Right cardiac atrium (tissue), 5 donors: ENCODE data around the gene SKA2. TPM values are rescaled to one million over a fixed set of nuclear protein-coding genes. Genes with fewer than 3 reads are reported as not detected.

ENCODE experiments used
- ATAC-seq, 2 donors: fragments of 200-7000 bp; cut with Tn5 transposase; one replicate each; pipeline versions ENCODE4 v1.8.0 to v1.9.1; 2020; ENCODE audit warnings: moderate library complexity in 2 of 2, mild to moderate bottlenecking in 1 of 2
- DNase-seq, 3 donors: peaks; one replicate each; pipeline ENCODE4 v3.0.0-alpha.2; 2020
- H3K27ac ChIP-seq: one replicate; pipeline ENCODE4 v1.5.1; 2013; ENCODE audit warnings: mild to moderate bottlenecking, low read length, control low read depth, moderate library complexity
- H3K27me3 ChIP-seq: one replicate; pipeline ENCODE4 v1.6.1; 2013; ENCODE audit not compliant: control insufficient read depth, insufficient read depth
- H3K4me1 ChIP-seq: one replicate; pipeline ENCODE4 v1.6.1; 2013; ENCODE audit warnings: low read length; ENCODE audit not compliant: control insufficient read depth, insufficient read depth
- H3K4me3 ChIP-seq: one replicate; pipeline ENCODE4 v1.5.1; 2013; ENCODE audit warnings: low read length, control low read depth
- H3K9me3 ChIP-seq: one replicate; pipeline ENCODE4 v1.6.1; 2013; ENCODE audit warnings: low read length; ENCODE audit not compliant: control insufficient read depth
- WGBS: extraction: QIAGEN DNeasy Blood & Tissue Kit; methylation state at CpG from one replicate; pipeline ENCODE4 v1.1.7; 2013; 5-methylcytosine and 5-hydroxymethylcytosine counted together
- intact Hi-C, 4 donors: fragments of 100-400 bp; cut with DNase I; formaldehyde crosslinking; loops; one replicate each; pipeline versions ENCODE4 v1.11.0 to v1.14.0; 2022 to 2023
- polyA plus RNA-seq: library from polyadenylated mRNA; stranded (reverse); fragments of 200-250 nt; gene quantifications from one replicate; pipeline ENCODE4 v1.2.3, GENCODE V29; 2013
- total RNA-seq, 4 donors: library from RNA; stranded (reverse); fragmentation: NEBNext Ultra II Directional; extraction: Animal tissue kit (Norgen Biotek cat#: 25700); gene quantifications; one replicate each; pipeline ENCODE4 v1.2.1, GENCODE V29; 2021
- donor health status: healthy with polysubstance abuse.
- donor health status: DM: no; HTN: yes; CAD: no.
- donor health status: DM: no; HTN: no; CAD: no.
- donor health status: DM: no; HTN: yes; CAD: no; lungs with severe emphysema.
- donor health status: DM: yes; HTN: yes; CAD: no.

The SKA2 gene
- total and polyA plus RNA-seq, 5 donors = 29.9 to 44.5 (median 33.1) TPM

DNA sequence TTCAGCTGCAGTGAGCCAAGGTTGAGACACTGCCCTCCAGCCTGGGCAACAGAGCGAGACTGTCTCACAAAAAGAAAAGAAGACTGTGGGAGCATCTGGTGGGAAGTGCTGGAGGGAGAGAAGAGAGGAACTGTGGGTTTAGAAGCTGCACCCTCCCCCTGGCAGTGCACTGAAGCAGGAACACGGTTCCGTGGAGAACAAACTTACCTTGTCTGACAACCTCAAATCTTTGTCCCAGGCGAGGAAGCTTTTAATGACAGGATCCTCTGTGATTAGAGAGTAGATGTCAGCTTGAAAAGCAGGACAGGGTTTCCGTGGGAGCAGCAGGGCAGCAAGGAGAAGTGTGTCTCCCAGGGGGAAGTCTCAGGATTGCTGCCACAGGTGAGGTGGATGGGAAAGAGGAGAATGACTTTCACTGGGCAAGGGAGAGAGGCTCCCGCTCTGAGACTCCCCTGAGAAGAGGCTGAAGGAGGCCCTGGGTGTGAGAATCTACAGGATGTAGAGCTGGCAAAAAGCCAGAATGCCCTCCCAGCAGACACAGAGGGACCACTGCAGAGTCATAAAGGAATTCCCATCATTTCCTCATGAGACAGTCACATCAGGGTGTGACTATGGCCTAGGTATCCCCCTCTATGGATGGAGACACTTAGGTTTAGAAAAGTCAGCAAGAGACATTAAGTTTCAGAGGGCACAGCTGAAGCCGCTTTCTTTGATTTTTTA lies 23.4 kb upstream of the SKA2 start:
- 69% methylated on average over 7 of the region's 7 CpGs for WGBS

GRCh38 chr17:59175076-59175475 lies 20.1 kb upstream of the SKA2 start:
- ATAC-seq = no peak
- Histone ChIP-seq H3K27ac (no peak overlapping the region), H3K4me1 (no peaks in the 10 kb centered on the region), H3K9me3 (no peaks in the 10 kb centered on the region), H3K27me3 (no peaks in the 10 kb centered on the region), H3K4me3 (no peak overlapping the region)
- intact Hi-C loops = no loop called here
- DNase-seq = no peak
- WGBS = 94% methylated on average over 7 of the region's 7 CpGs

More for the DNA sequence above, 23.4 kb upstream of the SKA2 start:
- no peaks in the 10 kb centered on the region for H3K27me3 ChIP-seq
- H3K4me3 ChIP-seq = no peak overlapping the region
- DNase-seq (no peak), ATAC-seq (no peak)
- H3K27ac ChIP-seq = no peak overlapping the region
- H3K9me3 ChIP-seq = no peaks in the 10 kb centered on the region
- H3K4me1 ChIP-seq = no peaks in the 10 kb centered on the region
- intact Hi-C loops = no loop called here

- no peaks in the 10 kb centered on the region for H3K4me1 ChIP-seq
- WGBS = 97% methylated on average over 11 of the region's 11 CpGs
- no peaks in the 10 kb centered on the region for H3K9me3 ChIP-seq
- H3K4me3 ChIP-seq = no peak overlapping the region
- ATAC-seq = no peak
- DNase-seq = no peak
- intact Hi-C loops = no loop called here
- no peak overlapping the region for H3K27ac ChIP-seq
- no peaks in the 10 kb centered on the region for H3K27me3 ChIP-seq
Measured at GRCh38 chr17:59174671-59175070, 19.7 kb upstream of the SKA2 start.

DNA sequence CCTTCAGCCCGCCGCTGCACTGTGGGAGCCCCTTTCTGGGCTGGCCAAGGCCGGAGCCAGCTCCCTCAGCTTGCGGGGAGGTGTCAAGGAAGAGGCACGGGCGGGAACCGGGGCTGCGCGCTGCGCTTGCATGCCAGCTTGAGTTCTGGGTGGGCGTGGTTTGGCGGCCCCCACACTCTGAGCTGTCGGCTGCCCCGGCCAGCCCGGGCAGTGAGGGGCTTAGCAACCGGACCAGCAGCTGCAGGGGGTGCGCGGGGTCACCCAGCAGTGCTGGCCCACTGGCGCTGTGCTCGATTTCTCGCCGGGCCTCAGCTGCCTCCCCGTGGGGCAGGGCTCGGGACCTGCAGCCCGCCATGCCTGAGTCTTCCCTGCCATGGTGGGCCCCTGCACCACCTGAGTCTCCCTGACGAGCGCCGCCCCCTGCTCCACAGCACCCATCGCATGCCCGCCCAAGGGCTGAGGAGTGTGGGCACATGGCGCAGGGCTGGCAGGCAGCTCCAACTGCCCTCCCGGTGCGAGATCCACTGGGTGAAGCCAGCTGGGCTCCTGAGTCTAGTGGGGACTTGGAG lies 17.5 kb upstream of the SKA2 start:
- Histone ChIP-seq H3K27ac (no peak overlapping the region), H3K4me3 (no peak overlapping the region), H3K9me3 (no peaks in the 10 kb centered on the region), H3K4me1 (no peaks in the 10 kb centered on the region), H3K27me3 (no peaks in the 10 kb centered on the region)
- DNase-seq (peak in 1 of 3 donors; percentile 54), ATAC-seq (peak in 1 of 2 donors; percentile 16)
- 98% methylated on average over 33 of the region's 33 CpGs for WGBS
- intact Hi-C loops = no loop called here

- Histone ChIP-seq H3K27me3 (no peaks in the 10 kb centered on the region), H3K27ac (no peak overlapping the region)
- 20% methylated on average over 2 of the region's 2 CpGs for WGBS
Measured at GRCh38 chr17:59167571-59168001, 12.6 kb upstream of the SKA2 start.

GRCh38 chr17:59165933-59166342 lies 11.0 kb upstream of the SKA2 start:
- 82% methylated on average over 2 of the region's 2 CpGs for WGBS
- Histone ChIP-seq H3K27ac (no peak overlapping the region), H3K9me3 (no peaks in the 10 kb centered on the region), H3K27me3 (no peaks in the 10 kb centered on the region), H3K4me1 (no peaks in the 10 kb centered on the region), H3K4me3 (no peak overlapping the region)
- intact Hi-C loops = no loop called here
- DNase-seq = no peak
- no peak for ATAC-seq

More at GRCh38 chr17:59167571-59168001, 12.6 kb upstream of the SKA2 start:
- Histone ChIP-seq H3K4me3 (no peak overlapping the region), H3K4me1 (no peaks in the 10 kb centered on the region), H3K9me3 (no peaks in the 10 kb centered on the region)
- DNase-seq = no peak
- no peak for ATAC-seq
- intact Hi-C loops = no loop called here

- H3K9me3 ChIP-seq = no peaks in the 10 kb centered on the region
- 95% methylated on average over 2 of the region's 2 CpGs for WGBS
- ATAC-seq = no peak
- no peak overlapping the region for H3K27ac ChIP-seq
- H3K4me3 ChIP-seq = no peak overlapping the region
- intact Hi-C loops = no loop called here
- H3K27me3 ChIP-seq = no peaks in the 10 kb centered on the region
- DNase-seq = no peak
- H3K4me1 ChIP-seq = no peaks in the 10 kb centered on the region
Measured at GRCh38 chr17:59161477-59161876, 6.5 kb upstream of the SKA2 start.

DNA sequence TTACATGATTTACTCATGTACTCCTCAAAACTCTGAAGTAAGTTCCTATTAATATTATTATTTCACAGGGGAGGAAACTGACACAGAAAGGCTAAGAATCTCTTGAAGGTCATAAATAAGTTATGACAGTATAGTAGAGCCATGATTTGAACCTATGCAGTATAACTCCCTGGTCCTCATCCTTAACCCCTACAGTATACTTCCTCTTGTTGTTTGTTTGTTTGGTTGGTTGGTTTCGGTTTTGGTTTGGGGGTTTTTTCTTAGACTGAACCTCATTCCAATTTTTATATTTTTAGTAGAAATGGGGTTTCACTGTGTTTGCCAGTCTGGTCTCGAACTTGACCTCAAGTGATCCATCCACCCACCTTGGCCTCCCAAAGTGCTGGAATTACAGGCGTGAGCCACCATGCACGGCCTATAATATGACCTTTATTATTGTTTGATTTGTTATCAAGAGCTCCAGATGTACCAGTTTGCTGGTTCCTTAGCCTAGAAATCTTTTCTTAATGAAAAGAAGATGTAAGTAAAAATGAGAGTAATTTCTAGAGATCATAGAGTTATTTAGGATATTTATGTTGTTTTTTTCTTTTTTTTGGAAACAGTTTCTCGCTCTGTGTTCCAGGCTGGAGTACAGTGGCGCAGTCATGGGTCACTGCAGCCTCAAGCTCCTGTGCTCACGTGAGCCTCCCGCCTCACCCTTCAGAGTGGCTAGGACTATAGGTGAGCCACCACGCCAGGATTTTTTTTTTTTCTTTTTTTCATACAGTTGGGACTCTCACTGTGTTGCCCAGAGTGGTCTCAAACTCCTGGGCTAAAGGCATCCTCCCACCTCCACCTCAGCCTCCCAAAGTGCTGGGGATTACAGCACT lies 5.4 kb upstream of the SKA2 start:
- Histone ChIP-seq H3K27me3 (no peaks in the 10 kb centered on the region), H3K9me3 (no peaks in the 10 kb centered on the region), H3K4me3 (no peak overlapping the region), H3K27ac (no peak overlapping the region), H3K4me1 (no peaks in the 10 kb centered on the region)
- intact Hi-C loops = no loop called here
- ATAC-seq = no peak
- 92% methylated on average over 9 of the region's 9 CpGs for WGBS
- DNase-seq = no peak

DNA sequence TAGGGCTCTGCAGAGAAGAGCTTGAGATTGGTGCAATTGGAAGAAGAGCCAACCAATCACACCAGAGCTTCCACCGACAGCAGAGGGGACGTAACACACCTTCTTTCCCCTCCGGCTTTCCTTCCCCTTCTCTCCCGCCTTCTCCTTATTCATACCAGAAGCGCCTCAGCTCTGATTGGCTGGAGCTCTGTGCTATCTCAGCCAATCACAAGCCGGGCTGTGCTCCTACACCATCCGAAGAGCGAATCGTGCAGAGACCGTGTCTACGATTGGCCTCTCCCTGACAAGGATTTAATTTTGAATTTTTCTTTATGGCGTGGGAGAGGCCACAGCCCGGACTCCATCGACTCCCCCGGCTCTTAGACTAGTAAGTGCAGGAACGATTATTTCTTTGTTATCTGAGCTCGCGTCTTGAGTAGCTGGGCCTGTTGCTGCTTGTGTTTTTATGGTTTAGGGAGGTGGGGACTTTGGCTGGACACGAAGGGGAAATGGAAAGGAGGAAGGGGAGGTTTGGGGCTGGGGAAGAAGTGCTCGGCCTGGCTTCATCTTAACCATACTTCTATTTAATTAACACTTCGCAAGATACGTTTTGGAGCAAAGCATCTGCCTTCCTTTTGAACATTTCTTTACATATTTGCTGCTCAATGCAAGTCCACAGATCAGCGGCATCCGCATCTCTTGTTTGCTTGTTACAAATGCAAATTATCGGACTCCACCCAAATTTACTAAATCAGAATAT lies 622 bp upstream of the SKA2 start, which contains the start of gene PRR11:
Gene PRR11 (plus strand): TSS at position 308 of the 739 bp plus-strand sequence. CDS start 14,007 bp downstream, outside the sequence.
- peak; percentile 94 to 97 (median 94) for DNase-seq
- Histone ChIP-seq H3K27ac (peak within 1 kb of the TSS; percentile 93), H3K27me3 (no peaks in the 10 kb centered on the region), H3K4me1 (no peaks in the 10 kb centered on the region), H3K9me3 (no peaks in the 10 kb centered on the region), H3K4me3 (peak within 1 kb of the TSS; percentile 97)
- intact Hi-C loops = no loop called here
- WGBS = under 1% methylated on average over 25 of the region's 25 CpGs
- ATAC-seq = peak; percentile 96 to 99

DNA sequence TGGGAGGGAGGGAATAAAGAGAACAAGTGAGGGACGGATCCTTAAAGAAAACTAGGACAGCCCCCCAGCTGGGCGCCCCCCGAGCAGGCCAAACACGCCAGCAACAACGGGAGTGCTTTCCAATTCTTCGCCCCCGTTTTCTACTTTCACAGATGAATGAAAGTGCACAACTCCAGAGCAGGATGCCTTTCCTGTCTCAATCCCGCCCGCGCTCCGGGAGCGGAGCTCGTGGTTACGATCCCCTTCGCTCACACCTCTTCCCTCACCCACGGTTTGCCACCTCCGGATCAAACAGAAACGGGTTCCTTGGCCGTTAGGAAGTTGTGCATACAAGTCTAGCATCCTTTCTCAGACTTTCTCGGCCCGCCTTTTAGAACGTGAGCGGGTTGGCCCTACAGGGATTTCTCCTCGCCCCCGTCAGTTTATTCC lies 680 bp downstream of the SKA2 start:
- H3K4me1 ChIP-seq = no peaks in the 10 kb centered on the region
- H3K4me3 ChIP-seq = peak overlapping the region; percentile 97
- ATAC-seq (peak in 1 of 2 donors; percentile 8), DNase-seq (peak; percentile 25 to 61 (median 59))
- intact Hi-C loops = no loop called here
- H3K9me3 ChIP-seq = no peaks in the 10 kb centered on the region
- no peaks in the 10 kb centered on the region for H3K27me3 ChIP-seq
- under 1% methylated on average over 25 of the region's 25 CpGs for WGBS
- peak overlapping the region; percentile 93 for H3K27ac ChIP-seq
